Kidney epithelial cell (primary cell): ENCODE results near the gene EMC6. TPM values are rescaled to one million over a fixed set of nuclear protein-coding genes. Genes with fewer than 3 reads are reported as not detected.
"Not testable (repeated sequence)": the region's sequence is repeated elsewhere in the genome, so short reads cannot be mapped to it uniquely, and the experiment has no call there.

Experiments used
- DNase-seq: peaks from one replicate; pipeline ENCODE4 v3.0.0-alpha.2; 2010; ENCODE audit warnings: low read depth
- H3K27me3 ChIP-seq: 2 replicates; pipeline ENCODE4 v1.6.0; 2011; ENCODE audit warnings: low read length; ENCODE audit not compliant: control insufficient read depth, insufficient read depth
- H3K36me3 ChIP-seq: 2 replicates; pipeline ENCODE4 v1.5.1; 2011; ENCODE audit warnings: low read length; ENCODE audit not compliant: control insufficient read depth, insufficient read depth
- H3K4me3 ChIP-seq: 2 replicates; pipeline ENCODE4 v1.5.1; 2011; ENCODE audit warnings: low read depth, mild to moderate bottlenecking, control low read depth, low read length
- CTCF ChIP-seq: IDR thresholded peaks from 2 replicates; pipeline ENCODE4 v1.5.1; 2011; ENCODE audit warnings: mild to moderate bottlenecking, moderate library complexity, low read length, control low read depth, inconsistent platforms; ENCODE audit not compliant: insufficient read depth, poor library complexity, severe bottlenecking
- total RNA-seq: library from RNA; depleted of rRNA; stranded (reverse); fragments of >200 nt; gene quantifications from 2 replicates; pipeline ENCODE4 v1.2.3, GENCODE V29; 2015

The EMC6 gene
- total RNA-seq, 1 donor from 2014 or later, result 30.0 TPM

DNA sequence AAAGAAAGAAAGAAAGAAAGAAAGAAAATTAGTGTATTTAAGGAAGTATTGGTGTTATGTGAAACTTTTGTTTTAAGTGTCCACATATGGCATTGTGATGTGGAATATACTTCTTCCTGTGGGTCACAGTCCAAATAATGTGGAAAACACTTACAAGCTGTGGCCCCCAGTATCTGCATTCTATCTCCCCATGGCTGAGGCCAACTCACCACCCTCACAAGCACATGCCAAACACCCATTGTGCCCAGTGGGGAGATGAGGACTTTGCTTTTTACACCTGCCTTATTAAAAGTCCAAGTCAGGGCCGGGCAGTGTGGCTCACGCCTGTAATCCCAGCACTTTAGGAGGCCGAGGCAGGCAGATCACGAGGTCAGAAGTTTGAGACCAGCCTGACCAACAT, 31.3 kb downstream of the EMC6 start:
- Histone ChIP-seq H3K4me3 (no peak overlapping the region), H3K36me3 (no peaks in the 10 kb centered on the region), H3K27me3 (peaks cover 3% of the 10 kb centered on the region)
- TF ChIP-seq CTCF, result no peak
- no peak for DNase-seq

DNA sequence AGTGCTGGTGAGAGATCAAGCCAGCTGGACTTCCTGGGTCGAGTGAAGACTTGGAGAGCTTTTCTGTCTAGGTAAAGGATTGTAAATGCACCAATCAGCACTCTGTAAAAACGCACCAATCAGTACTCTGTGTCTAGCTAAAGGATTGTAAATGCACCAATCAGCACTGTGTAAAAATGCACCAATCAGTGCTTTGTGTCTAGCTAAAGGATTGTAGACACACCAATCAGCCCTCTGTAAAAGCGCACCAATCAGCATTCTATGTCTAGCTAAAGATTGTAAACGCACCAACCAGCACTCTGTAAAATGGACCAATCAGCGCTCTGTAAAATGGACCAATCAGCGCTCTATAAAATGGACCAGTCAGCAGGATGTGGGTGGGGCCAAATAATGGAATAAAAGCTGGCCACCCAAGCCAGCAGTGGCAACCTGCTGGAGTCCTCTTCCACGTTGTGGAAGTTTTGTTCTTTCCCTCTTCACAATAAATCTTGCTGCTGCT, 33.5 kb downstream of the EMC6 start:
- H3K36me3 ChIP-seq, DNase-seq, H3K4me3 ChIP-seq, H3K27me3 ChIP-seq: not testable (repeated sequence)

DNA sequence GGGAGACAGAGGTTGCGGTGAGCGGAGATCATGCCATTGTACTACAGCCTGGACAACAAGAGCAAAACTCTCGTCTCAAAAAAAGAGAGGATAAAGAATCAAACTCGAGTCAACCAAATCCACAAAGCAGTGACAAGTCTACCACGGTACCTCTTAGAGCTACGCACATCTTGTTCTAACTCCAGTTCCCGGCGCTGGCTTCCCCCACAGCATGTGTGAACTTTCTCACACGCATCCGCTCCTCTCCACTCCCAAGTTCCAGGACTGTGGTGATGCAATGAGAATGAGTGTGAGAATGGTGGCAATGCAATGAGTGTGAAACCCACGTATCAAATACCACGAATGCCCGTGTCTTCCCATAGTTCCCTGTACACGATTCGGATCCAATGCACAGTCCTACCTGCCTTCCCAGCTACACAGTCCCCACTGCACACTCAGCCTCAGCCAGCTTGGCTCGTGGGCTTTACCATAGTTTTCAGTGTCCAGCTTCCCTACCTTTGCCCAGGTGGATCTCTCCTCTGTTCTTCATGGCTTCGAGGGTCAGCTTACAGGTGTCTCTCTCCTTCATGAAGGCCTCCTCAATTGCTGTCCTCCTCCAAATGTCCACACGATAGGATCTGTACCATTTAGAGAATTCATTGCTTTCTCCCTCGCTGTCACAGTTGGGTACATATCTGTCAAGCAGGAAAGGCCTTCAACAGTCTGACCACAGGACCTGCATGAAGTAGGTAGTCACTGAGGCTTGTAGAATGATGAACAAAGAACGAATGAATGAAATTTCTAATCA, 36.5 kb downstream of the EMC6 start:
- H3K27me3 ChIP-seq, result no peaks in the 10 kb centered on the region
- no peak overlapping the region for H3K4me3 ChIP-seq
- no peak for TF ChIP-seq CTCF
- no peak for DNase-seq
- H3K36me3 ChIP-seq, result no peaks in the 10 kb centered on the region

GRCh38 chr17:3705718-3705984, 37.0 kb downstream of the EMC6 start:
- not testable (repeated sequence) for DNase-seq, H3K36me3 ChIP-seq, H3K4me3 ChIP-seq

GRCh38 chr17:3708366-3708765, 39.8 kb downstream of the EMC6 start:
- TF ChIP-seq CTCF, result no peak
- Histone ChIP-seq H3K36me3 (no peaks in the 10 kb centered on the region), H3K27me3 (no peaks in the 10 kb centered on the region), H3K4me3 (no peak overlapping the region)
- DNase-seq, result no peak

More at GRCh38 chr17:3705718-3705984, 37.0 kb downstream of the EMC6 start:
- H3K27me3 ChIP-seq, result not testable (repeated sequence)

DNA sequence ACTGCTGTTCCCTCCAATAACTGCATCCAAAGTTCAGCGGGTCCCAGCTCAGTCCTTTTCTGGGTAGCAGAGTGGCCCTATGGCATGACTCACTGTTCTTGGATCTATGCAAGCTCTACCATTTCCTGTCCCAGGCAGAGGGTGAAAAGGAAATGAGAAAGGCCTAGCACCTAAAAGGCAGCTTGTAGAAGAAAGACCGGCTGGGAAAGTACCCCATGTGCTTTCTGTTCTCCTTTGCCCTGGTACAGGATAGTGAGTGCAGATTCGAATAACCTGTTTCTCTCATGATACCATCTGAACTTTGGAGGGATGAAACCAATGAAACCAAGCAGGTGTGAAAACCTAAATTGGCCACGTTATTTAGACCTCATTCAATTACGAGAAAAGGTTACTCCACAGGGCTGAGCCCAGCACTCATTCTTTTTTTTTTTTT, 42.4 kb downstream of the EMC6 start:
- Histone ChIP-seq H3K36me3 (no peaks in the 10 kb centered on the region), H3K4me3 (no peak overlapping the region), H3K27me3 (no peaks in the 10 kb centered on the region)
- DNase-seq, result no peak
- no peak for TF ChIP-seq CTCF

DNA sequence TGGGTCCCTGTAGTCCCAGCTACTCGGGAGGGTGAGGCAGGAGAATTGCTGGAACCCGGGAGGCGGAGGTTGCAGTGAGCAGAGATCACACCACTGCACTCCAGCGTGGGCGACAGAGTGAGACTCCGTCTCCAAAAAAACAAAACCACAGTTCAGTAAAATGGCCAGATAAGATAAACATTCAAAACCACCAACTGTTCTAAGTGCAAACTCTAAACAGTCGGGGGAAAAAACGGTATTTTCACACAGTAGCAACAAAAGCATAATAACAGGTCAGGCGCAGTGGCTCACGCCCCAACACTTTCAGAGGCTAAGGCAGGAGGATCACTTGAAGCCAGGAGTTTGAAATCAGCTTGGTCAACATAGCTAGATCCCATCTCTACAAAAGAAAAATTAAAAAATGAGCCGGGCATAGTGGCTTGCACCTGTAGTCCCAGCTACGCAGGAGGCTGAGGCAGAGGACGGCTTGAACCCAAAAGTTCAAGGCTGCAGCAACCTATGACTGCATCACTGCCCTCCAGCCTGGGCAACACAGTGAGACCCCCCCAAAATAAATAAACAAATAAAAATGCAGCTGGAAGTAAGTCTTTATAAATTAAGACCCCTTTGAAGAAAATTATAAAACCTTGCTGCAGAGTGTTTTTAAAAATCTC, 44.3 kb downstream of the EMC6 start:
- TF ChIP-seq CTCF, result no peak
- no peaks in the 10 kb centered on the region for H3K36me3 ChIP-seq
- no peaks in the 10 kb centered on the region for H3K27me3 ChIP-seq
- no peak overlapping the region for H3K4me3 ChIP-seq
- no peak for DNase-seq
